ENCODE data around the gene KLF6. TPM values are rescaled to one million over a fixed set of nuclear protein-coding genes. Genes with fewer than 3 reads are reported as not detected.

KLF6 gene
- total RNA-seq, 1 experiment from 2014 or later: 27.9 TPM

DNA sequence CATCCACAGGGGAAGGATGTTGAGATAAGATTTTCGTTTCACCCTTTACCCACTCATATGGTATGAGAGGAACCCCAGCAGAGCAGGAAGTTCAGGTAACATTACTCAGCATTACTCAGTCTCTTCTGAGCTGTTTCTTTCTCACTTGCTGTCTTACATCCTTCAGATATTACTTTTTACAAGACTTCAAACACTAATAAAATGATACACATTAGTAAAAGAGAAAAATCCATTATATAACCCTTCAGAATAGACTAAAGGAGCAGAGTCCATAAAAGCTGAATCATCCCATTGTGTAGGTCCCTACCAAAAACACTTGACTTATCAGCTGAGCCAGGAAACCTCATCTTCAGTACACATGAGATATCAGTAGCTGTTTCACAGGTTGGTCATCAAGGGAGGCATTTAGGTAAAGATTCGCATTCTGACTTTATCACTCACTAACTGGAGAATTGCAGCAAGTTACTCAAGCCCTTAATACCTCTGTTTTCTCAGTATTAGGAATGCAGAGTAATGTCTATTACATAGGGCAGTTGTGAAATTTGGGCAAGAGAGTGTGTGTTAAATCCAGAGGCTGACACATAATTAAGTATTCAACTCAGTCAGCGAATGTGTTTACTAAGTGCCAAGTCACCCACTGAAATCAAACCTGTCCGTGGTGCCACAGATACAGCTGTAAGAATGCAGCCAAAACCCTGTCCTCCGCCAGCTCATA lies 44.7 kb downstream of the KLF6 start:
- ATAC-seq (no peak), DNase-seq (ENCODE audit: low spot score) (no peak)
- no peak overlapping the region for H3K27ac Mint-ChIP-seq
- peaks cover 11% of the 10 kb centered on the region for H3K4me1 Mint-ChIP-seq
- peaks cover 8% of the 10 kb centered on the region for H3K9me3 Mint-ChIP-seq
- TF ChIP-seq GABPB1 (CRISPR knock-in tag; IDR thresholded peaks at IDR 0.05) (peak; percentile 27; the same call in 1 of the 2 replicates), FOXP4 (CRISPR knock-in tag; IDR thresholded peaks at IDR 0.05) (no peak)
- H3K36me3 Mint-ChIP-seq: peaks cover 9% of the 10 kb centered on the region; the same call in 1 of the 2 replicates
- H3K27me3 Mint-ChIP-seq (ENCODE audit: low read depth): no peaks in the 10 kb centered on the region
- ChIA-PET CTCF (interaction anchor here (0.8 kb wide), 1 partner anchor 12 kb away, joined by 3 read pairs; no protein-coding TSS in a partner anchor), POLR2A (no interaction called here)
- H3K4me3 Mint-ChIP-seq: no peak overlapping the region

- DNase-seq (ENCODE audit: low spot score) (no peak), ATAC-seq (no peak)
- Mint-ChIP-seq H3K9me3 (no peaks in the 10 kb centered on the region; the same call in none of the 2 replicates), H3K4me3 (no peak overlapping the region), H3K4me1 (peaks cover 8% of the 10 kb centered on the region), H3K27me3 (ENCODE audit: low read depth) (no peaks in the 10 kb centered on the region), H3K36me3 (peaks cover 4% of the 10 kb centered on the region; the same call in 1 of the 2 replicates), H3K27ac (no peak overlapping the region)
- TF ChIP-seq SOX15 (CRISPR knock-in tag; IDR thresholded peaks at IDR 0.05): no peak
- no peak for TF ChIP-seq SMAD3 (CRISPR knock-in tag; IDR thresholded peaks at IDR 0.05; ENCODE audit: borderline replicate concordance)
- no peak for TF ChIP-seq GRHL2 (CRISPR knock-in tag; IDR thresholded peaks at IDR 0.05; ENCODE audit: insufficient replicate concordance, severe bottlenecking)
- TF ChIP-seq, protein P1, sequence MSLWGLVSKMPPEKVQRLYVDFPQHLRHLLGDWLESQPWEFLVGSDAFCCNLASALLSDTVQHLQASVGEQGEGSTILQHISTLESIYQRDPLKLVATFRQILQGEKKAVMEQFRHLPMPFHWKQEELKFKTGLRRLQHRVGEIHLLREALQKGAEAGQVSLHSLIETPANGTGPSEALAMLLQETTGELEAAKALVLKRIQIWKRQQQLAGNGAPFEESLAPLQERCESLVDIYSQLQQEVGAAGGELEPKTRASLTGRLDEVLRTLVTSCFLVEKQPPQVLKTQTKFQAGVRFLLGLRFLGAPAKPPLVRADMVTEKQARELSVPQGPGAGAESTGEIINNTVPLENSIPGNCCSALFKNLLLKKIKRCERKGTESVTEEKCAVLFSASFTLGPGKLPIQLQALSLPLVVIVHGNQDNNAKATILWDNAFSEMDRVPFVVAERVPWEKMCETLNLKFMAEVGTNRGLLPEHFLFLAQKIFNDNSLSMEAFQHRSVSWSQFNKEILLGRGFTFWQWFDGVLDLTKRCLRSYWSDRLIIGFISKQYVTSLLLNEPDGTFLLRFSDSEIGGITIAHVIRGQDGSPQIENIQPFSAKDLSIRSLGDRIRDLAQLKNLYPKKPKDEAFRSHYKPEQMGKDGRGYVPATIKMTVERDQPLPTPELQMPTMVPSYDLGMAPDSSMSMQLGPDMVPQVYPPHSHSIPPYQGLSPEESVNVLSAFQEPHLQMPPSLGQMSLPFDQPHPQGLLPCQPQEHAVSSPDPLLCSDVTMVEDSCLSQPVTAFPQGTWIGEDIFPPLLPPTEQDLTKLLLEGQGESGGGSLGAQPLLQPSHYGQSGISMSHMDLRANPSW (CRISPR knock-in tag; conservative IDR thresholded peaks at IDR 0.05; ENCODE audit: low read depth): no peak
- TF ChIP-seq ESRRA (CRISPR knock-in tag; IDR thresholded peaks at IDR 0.05; ENCODE audit: borderline replicate concordance): no peak
- TF ChIP-seq MXD4 (CRISPR knock-in tag; IDR thresholded peaks at IDR 0.05; ENCODE audit: borderline replicate concordance): no peak
- POLR2A ChIA-PET: no interaction called here
- CTCF ChIA-PET: no interaction called here
Observed at GRCh38 chr10:3738855-3739350, 46.1 kb downstream of the KLF6 start.

GRCh38 chr10:3737864-3738263 lies 47.1 kb downstream of the KLF6 start:
- DNase-seq (ENCODE audit: low spot score) (no peak), ATAC-seq (no peak)
- peaks cover 4% of the 10 kb centered on the region; the same call in 1 of the 2 replicates for H3K36me3 Mint-ChIP-seq
- H3K27me3 Mint-ChIP-seq (ENCODE audit: low read depth): no peaks in the 10 kb centered on the region
- no peaks in the 10 kb centered on the region; the same call in 1 of the 2 replicates for H3K9me3 Mint-ChIP-seq
- CTCF ChIA-PET: no interaction called here
- peaks cover 8% of the 10 kb centered on the region for H3K4me1 Mint-ChIP-seq
- no peak overlapping the region for H3K27ac Mint-ChIP-seq
- H3K4me3 Mint-ChIP-seq: no peak overlapping the region
- POLR2A ChIA-PET: no interaction called here
- TF ChIP-seq ELF4 (CRISPR knock-in tag; IDR thresholded peaks at IDR 0.05; ENCODE audit: low read depth) (no peak), FOXP1 (CRISPR knock-in tag; IDR thresholded peaks at IDR 0.05; ENCODE audit: borderline replicate concordance) (no peak), HMGA2 (CRISPR knock-in tag; IDR thresholded peaks at IDR 0.05) (no peak), MLX (CRISPR knock-in tag; IDR thresholded peaks at IDR 0.05) (no peak), GABPB1 (CRISPR knock-in tag; IDR thresholded peaks at IDR 0.05) (no peak), ATF3 (CRISPR knock-in tag; conservative IDR thresholded peaks at IDR 0.05) (no peak), NR1H2 (CRISPR knock-in tag; IDR thresholded peaks at IDR 0.05) (no peak), JUN (CRISPR knock-in tag; IDR thresholded peaks at IDR 0.05) (no peak), ZNF121 (CRISPR knock-in tag; IDR thresholded peaks at IDR 0.05) (no peak), ZNF263 (CRISPR knock-in tag; IDR thresholded peaks at IDR 0.05; ENCODE audit: low read depth) (no peak), IRF2 (CRISPR knock-in tag; IDR thresholded peaks at IDR 0.05; ENCODE audit: borderline replicate concordance, low read depth) (no peak)
- TF ChIP-seq, protein P2, sequence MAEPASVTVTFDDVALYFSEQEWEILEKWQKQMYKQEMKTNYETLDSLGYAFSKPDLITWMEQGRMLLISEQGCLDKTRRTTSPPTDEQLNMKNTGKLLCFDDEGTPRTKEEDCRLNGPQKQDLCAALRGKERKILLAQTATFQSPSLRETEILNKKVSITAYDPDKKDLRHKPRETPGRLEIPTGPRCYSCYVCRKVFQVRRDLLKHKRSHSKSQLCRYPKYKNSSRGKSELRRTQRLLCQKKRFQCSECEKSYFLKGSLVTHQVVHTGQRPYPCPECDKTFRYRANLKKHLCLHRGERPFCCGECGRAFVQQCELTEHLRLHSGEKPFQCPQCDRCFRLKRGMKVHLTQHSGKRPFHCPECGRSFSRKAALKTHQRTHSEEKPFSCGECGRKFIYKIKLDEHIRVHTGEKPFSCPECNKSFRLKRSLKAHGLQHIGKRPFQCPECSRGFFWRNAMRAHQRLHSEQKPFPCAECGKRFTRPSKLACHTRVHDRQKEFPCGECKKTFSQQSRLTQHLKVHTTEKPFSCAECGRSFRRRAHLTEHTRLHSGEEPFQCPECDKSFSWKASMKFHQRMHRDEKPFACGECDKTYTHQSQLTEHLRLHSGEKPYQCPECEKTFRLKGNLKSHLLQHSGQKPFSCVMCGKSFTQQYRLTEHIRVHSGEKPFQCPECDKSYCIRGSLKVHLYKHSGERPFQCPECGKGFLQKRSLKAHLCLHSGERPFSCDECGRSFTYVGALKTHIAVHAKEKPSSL (CRISPR knock-in tag; conservative IDR thresholded peaks at IDR 0.05): no peak
